ENCODE measurements around the gene PSENEN. TPM values are rescaled to one million over a fixed set of nuclear protein-coding genes. Genes with fewer than 3 reads are reported as not detected.
A peak's percentile ranks its signal among the peaks of the same experiment; 100 is the strongest.

Gene PSENEN, protein sequence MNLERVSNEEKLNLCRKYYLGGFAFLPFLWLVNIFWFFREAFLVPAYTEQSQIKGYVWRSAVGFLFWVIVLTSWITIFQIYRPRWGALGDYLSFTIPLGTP
- 9.9 and 19.4 TPM in 2 replicates for total RNA-seq (2012; rRNA removed)

GRCh38 chr19:35745328-35746086 is at the start of gene PSENEN, which contains the start of gene U2AF1L4:
TSS of gene PSENEN (plus strand) at chr19:35745651. CDS start at chr19:35745931, 280 bp downstream.
TSS of gene U2AF1L4 (minus strand) at chr19:35745418. CDS start at chr19:35745391, 27 bp downstream.
- H3K4me1 ChIP-seq (ENCODE audit: control insufficient read depth, insufficient read depth, low read length), result peaks cover 22% of the 10 kb centered on the region
- H3K4me2 ChIP-seq (ENCODE audit: low read length), result peak within 1 kb of the TSS; percentile 95
- H3K36me3 ChIP-seq (ENCODE audit: insufficient read depth, low read length), result peaks cover 4% of the 10 kb centered on the region
- H3K9me3 ChIP-seq (replicated peaks; ENCODE audit: low read length), result no peaks in the 10 kb centered on the region
- peak within 1 kb of the TSS; percentile 85 for H3K4me3 ChIP-seq (ENCODE audit: low read length)
- H3K27me3 ChIP-seq (ENCODE audit: control insufficient read depth, insufficient read depth, low read length), result no peaks in the 10 kb centered on the region
- H3K9ac ChIP-seq (ENCODE audit: low read depth, low read length), result peak within 1 kb of the TSS; percentile 89

GRCh38 chr19:35695895-35696422 is 49.5 kb upstream of the PSENEN start:
- H3K4me3 ChIP-seq (ENCODE audit: low read length), result no peak overlapping the region
- H3K36me3 ChIP-seq (ENCODE audit: insufficient read depth, low read length), result no peaks in the 10 kb centered on the region
- H3K9ac ChIP-seq (ENCODE audit: low read depth, low read length), result no peak overlapping the region
- no peaks in the 10 kb centered on the region for H3K4me1 ChIP-seq (ENCODE audit: control insufficient read depth, insufficient read depth, low read length)
- H3K4me2 ChIP-seq (ENCODE audit: low read length), result no peak overlapping the region
- no peaks in the 10 kb centered on the region for H3K9me3 ChIP-seq (replicated peaks; ENCODE audit: low read length)
- H3K27me3 ChIP-seq (ENCODE audit: control insufficient read depth, insufficient read depth, low read length), result peaks cover 2% of the 10 kb centered on the region

- no peak overlapping the region for H3K9ac ChIP-seq (ENCODE audit: low read depth, low read length)
- no peaks in the 10 kb centered on the region for H3K4me1 ChIP-seq (ENCODE audit: control insufficient read depth, insufficient read depth, low read length)
- no peaks in the 10 kb centered on the region for H3K9me3 ChIP-seq (replicated peaks; ENCODE audit: low read length)
- no peak overlapping the region for H3K4me3 ChIP-seq (ENCODE audit: low read length)
- H3K27me3 ChIP-seq (ENCODE audit: control insufficient read depth, insufficient read depth, low read length), result peaks cover 2% of the 10 kb centered on the region
- H3K36me3 ChIP-seq (ENCODE audit: insufficient read depth, low read length), result no peaks in the 10 kb centered on the region
- H3K4me2 ChIP-seq (ENCODE audit: low read length), result no peak overlapping the region
Observed at GRCh38 chr19:35696835-35697234, 48.6 kb upstream of the PSENEN start.

- Histone ChIP-seq H3K4me2 (ENCODE audit: low read length) (peak overlapping the region; percentile 88), H3K9me3 (replicated peaks; ENCODE audit: low read length) (no peaks in the 10 kb centered on the region), H3K9ac (ENCODE audit: low read depth, low read length) (peak overlapping the region; percentile 12), H3K4me3 (ENCODE audit: low read length) (peak overlapping the region; percentile 73), H3K36me3 (ENCODE audit: insufficient read depth, low read length) (no peaks in the 10 kb centered on the region), H3K4me1 (ENCODE audit: control insufficient read depth, insufficient read depth, low read length) (peaks cover 4% of the 10 kb centered on the region), H3K27me3 (ENCODE audit: control insufficient read depth, insufficient read depth, low read length) (no peaks in the 10 kb centered on the region)
Observed at GRCh38 chr19:35702223-35703012, 43.0 kb upstream of the PSENEN start.

GRCh38 chr19:35703343-35703742 is 42.1 kb upstream of the PSENEN start:
- Histone ChIP-seq H3K4me1 (ENCODE audit: control insufficient read depth, insufficient read depth, low read length) (peaks cover 4% of the 10 kb centered on the region), H3K9me3 (replicated peaks; ENCODE audit: low read length) (no peaks in the 10 kb centered on the region), H3K27me3 (ENCODE audit: control insufficient read depth, insufficient read depth, low read length) (peaks cover 4% of the 10 kb centered on the region), H3K4me2 (ENCODE audit: low read length) (no peak overlapping the region), H3K4me3 (ENCODE audit: low read length) (no peak overlapping the region), H3K36me3 (ENCODE audit: insufficient read depth, low read length) (no peaks in the 10 kb centered on the region), H3K9ac (ENCODE audit: low read depth, low read length) (no peak overlapping the region)

- peaks cover 4% of the 10 kb centered on the region for H3K4me1 ChIP-seq (ENCODE audit: control insufficient read depth, insufficient read depth, low read length)
- H3K27me3 ChIP-seq (ENCODE audit: control insufficient read depth, insufficient read depth, low read length), result peaks cover 7% of the 10 kb centered on the region
- H3K9me3 ChIP-seq (replicated peaks; ENCODE audit: low read length), result no peaks in the 10 kb centered on the region
- H3K9ac ChIP-seq (ENCODE audit: low read depth, low read length), result no peak within 1 kb of the TSS
- no peaks in the 10 kb centered on the region for H3K36me3 ChIP-seq (ENCODE audit: insufficient read depth, low read length)
- H3K4me3 ChIP-seq (ENCODE audit: low read length), result no peak within 1 kb of the TSS
- no peak within 1 kb of the TSS for H3K4me2 ChIP-seq (ENCODE audit: low read length)
Observed at GRCh38 chr19:35704218-35704617, 41.2 kb upstream of the PSENEN start, which contains the start of gene ZBTB32. TSS of gene ZBTB32 (plus strand) at chr19:35704558. CDS start at chr19:35714627, 10,069 bp downstream.

GRCh38 chr19:35708391-35708790 is 37.1 kb upstream of the PSENEN start:
- H3K27me3 ChIP-seq (ENCODE audit: control insufficient read depth, insufficient read depth, low read length), result peaks cover 7% of the 10 kb centered on the region

DNA sequence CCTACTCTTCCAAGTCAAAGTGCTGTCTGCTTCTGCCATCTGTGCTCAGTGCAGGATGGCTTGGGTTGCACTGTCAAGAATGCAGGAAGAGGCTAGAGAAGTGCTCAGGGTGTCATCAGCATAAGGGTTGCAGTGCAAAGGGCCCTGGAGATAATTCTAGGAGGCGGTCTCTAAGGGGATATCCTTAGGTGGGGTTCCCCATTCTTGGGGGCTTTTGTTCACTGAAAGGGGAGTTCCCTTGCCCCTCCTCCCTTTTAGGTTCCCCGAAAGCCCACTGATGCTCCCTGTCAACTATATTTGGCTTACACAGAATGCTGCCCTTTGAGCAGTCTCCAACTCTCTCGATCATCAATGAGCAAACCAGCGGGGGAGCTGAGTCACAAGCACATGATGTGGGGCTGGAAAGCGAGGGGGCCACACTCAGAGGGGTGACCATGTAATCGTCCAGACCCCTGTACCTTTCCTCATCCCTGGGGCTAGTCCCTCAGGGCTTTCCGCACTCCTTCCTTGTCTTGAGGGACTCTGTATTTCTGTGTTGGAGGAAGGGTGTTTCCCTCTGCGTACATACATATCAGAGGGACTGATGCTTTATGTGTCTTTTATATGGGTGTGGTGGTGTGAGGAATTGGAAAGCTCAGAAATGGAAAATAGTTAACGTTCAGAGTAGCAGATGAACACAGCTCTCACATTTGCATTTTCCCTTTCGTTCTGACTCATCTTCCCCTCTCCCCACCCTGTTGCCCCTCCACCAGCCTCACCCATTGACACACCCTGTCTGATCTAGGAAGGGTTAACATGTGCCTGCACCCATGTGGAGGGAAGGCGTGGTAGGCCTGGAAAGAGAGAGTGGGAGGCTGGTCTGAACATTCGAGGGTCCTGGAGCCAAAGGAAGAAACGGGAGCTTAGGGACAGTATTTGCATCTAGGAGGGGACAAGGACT is 34.4 kb upstream of the PSENEN start:
- Histone ChIP-seq H3K4me3 (ENCODE audit: low read length) (no peak overlapping the region), H3K4me1 (ENCODE audit: control insufficient read depth, insufficient read depth, low read length) (peaks cover 7% of the 10 kb centered on the region), H3K9ac (ENCODE audit: low read depth, low read length) (no peak overlapping the region), H3K9me3 (replicated peaks; ENCODE audit: low read length) (no peaks in the 10 kb centered on the region), H3K27me3 (ENCODE audit: control insufficient read depth, insufficient read depth, low read length) (peaks cover 7% of the 10 kb centered on the region), H3K36me3 (ENCODE audit: insufficient read depth, low read length) (no peaks in the 10 kb centered on the region), H3K4me2 (ENCODE audit: low read length) (no peak overlapping the region)

More at GRCh38 chr19:35708391-35708790, 37.1 kb upstream of the PSENEN start:
- H3K4me3 ChIP-seq (ENCODE audit: low read length), result no peak overlapping the region
- no peaks in the 10 kb centered on the region for H3K4me1 ChIP-seq (ENCODE audit: control insufficient read depth, insufficient read depth, low read length)
- H3K4me2 ChIP-seq (ENCODE audit: low read length), result no peak overlapping the region
- no peak overlapping the region for H3K9ac ChIP-seq (ENCODE audit: low read depth, low read length)
- no peaks in the 10 kb centered on the region for H3K36me3 ChIP-seq (ENCODE audit: insufficient read depth, low read length)
- H3K9me3 ChIP-seq (replicated peaks; ENCODE audit: low read length), result no peaks in the 10 kb centered on the region

DNA sequence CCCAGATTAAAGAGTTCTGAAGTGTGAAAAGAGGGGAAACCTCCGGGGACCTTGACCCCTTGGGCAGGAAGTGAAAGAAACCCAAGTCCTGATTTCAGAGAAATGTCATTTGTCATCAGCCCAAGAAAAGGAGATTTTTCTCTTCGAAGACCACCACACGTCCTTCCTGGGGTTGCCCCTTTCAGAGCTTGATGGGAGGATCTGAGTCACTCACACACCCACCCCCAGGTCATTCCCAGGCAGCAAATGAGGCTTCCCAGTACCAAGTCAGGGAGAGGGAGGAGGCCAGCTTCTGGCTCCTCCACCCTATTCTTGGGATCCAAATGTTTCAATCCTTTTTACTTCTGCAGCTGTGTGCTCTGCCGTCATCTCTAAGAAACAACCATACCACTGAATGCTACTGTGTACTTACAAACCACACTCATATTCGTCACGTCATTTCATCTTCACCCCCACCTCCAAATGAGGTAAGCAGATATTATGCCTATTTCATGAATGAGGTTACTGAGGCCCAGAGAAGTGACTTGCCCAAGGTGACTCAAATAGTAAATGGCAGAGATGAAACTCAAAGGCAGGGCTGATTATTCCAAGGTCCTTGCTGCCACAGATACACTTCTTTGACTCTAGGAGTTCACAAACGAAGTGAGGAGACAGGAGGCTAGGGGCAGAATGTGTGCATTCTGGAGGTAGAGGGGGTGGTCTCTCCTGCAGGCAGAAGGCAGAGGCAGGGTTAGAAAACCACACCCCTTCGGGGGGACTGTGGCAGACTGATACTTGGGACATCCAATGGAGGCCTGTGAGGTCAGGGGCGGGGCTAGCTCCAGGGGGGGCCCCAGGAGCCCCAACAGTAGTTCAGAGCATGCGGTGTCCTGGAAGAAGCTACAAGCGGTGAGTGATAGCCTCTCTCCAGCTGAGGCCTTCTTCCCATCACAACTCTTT is 32.6 kb upstream of the PSENEN start:
- H3K4me3 ChIP-seq (ENCODE audit: low read length), result no peak overlapping the region
- no peaks in the 10 kb centered on the region for H3K9me3 ChIP-seq (replicated peaks; ENCODE audit: low read length)
- H3K4me2 ChIP-seq (ENCODE audit: low read length), result no peak overlapping the region
- peaks cover 13% of the 10 kb centered on the region for H3K4me1 ChIP-seq (ENCODE audit: control insufficient read depth, insufficient read depth, low read length)
- peaks cover 7% of the 10 kb centered on the region for H3K27me3 ChIP-seq (ENCODE audit: control insufficient read depth, insufficient read depth, low read length)
- no peaks in the 10 kb centered on the region for H3K36me3 ChIP-seq (ENCODE audit: insufficient read depth, low read length)
- no peak overlapping the region for H3K9ac ChIP-seq (ENCODE audit: low read depth, low read length)

DNA sequence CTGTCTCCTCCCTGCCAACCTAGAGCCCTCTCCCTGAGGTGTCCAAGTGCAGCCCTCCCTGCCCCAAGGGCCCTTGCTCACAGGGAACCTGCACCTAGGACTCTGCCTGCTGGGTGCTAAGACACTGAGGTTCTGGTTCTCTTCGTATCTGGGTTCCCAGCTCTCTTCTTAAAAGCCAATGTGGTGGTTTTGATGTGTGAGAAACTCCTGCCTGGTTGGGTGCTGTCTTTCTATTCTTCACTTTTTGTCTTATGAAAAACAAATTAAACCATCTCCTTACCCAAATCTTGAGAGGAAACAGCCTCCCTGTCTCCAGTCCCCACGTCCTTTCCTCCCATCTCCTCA is 32.0 kb upstream of the PSENEN start:
- no peak overlapping the region for H3K4me3 ChIP-seq (ENCODE audit: low read length)
- no peaks in the 10 kb centered on the region for H3K36me3 ChIP-seq (ENCODE audit: insufficient read depth, low read length)
- H3K9me3 ChIP-seq (replicated peaks; ENCODE audit: low read length), result no peaks in the 10 kb centered on the region
- peaks cover 13% of the 10 kb centered on the region for H3K4me1 ChIP-seq (ENCODE audit: control insufficient read depth, insufficient read depth, low read length)
- no peak overlapping the region for H3K9ac ChIP-seq (ENCODE audit: low read depth, low read length)
- H3K4me2 ChIP-seq (ENCODE audit: low read length), result no peak overlapping the region
- peaks cover under 1% of the 10 kb centered on the region for H3K27me3 ChIP-seq (ENCODE audit: control insufficient read depth, insufficient read depth, low read length)
